Measurements from ENCODE around the gene UGT2A3. TPM values are rescaled to one million over a fixed set of nuclear protein-coding genes. Genes with fewer than 3 reads are reported as not detected.

Gene UGT2A3
- total RNA-seq, 1 donor from 2014 or later: not detected

GRCh38 chr4:68954126-68954525 lies 2.5 kb upstream of the UGT2A3 start:
- H3K27ac Mint-ChIP-seq (ENCODE audit: unreplicated experiment): no peak overlapping the region
- H3K4me3 Mint-ChIP-seq (ENCODE audit: unreplicated experiment): no peak overlapping the region
- TF ChIP-seq, protein P1, sequence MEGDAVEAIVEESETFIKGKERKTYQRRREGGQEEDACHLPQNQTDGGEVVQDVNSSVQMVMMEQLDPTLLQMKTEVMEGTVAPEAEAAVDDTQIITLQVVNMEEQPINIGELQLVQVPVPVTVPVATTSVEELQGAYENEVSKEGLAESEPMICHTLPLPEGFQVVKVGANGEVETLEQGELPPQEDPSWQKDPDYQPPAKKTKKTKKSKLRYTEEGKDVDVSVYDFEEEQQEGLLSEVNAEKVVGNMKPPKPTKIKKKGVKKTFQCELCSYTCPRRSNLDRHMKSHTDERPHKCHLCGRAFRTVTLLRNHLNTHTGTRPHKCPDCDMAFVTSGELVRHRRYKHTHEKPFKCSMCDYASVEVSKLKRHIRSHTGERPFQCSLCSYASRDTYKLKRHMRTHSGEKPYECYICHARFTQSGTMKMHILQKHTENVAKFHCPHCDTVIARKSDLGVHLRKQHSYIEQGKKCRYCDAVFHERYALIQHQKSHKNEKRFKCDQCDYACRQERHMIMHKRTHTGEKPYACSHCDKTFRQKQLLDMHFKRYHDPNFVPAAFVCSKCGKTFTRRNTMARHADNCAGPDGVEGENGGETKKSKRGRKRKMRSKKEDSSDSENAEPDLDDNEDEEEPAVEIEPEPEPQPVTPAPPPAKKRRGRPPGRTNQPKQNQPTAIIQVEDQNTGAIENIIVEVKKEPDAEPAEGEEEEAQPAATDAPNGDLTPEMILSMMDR (IDR thresholded peaks at IDR 0.05; ENCODE audit: unreplicated experiment): no peak
- H3K36me3 Mint-ChIP-seq (ENCODE audit: low read depth, unreplicated experiment): no peaks in the 10 kb centered on the region
- peaks cover 2% of the 10 kb centered on the region for H3K4me1 Mint-ChIP-seq (ENCODE audit: unreplicated experiment)
- no peak for DNase-seq (ENCODE audit: low spot score)
- no peaks in the 10 kb centered on the region for H3K27me3 Mint-ChIP-seq (ENCODE audit: unreplicated experiment)
- H3K9me3 Mint-ChIP-seq (ENCODE audit: unreplicated experiment): no peaks in the 10 kb centered on the region

DNA sequence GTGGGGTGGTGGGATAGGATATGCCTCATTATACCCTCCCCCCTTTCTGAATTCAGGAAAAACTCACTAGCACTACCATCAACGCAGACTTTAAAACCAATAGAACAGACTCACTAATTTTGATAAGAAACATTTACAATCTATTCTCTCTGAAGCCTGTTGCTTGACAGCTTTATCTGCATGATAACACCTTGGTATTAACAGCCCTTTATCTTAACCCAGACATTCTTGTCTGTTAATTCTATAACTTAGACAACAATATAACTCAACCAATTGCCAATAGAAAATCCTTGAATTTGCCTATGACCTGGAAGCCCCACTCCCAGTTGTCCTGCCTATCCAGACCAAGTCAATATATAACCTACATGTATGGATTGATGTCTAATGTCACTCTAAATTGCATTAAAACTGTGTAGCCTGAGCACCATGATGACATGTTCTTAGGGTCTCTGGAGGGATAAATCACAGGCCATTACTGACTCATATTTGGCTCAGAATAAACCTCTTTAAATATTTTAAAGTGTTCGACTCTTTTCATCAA lies 1.5 kb upstream of the UGT2A3 start:
- TF ChIP-seq, protein P1 (IDR thresholded peaks at IDR 0.05; ENCODE audit: unreplicated experiment): no peak
- peaks cover 2% of the 10 kb centered on the region for H3K4me1 Mint-ChIP-seq (ENCODE audit: unreplicated experiment)
- H3K9me3 Mint-ChIP-seq (ENCODE audit: unreplicated experiment): no peaks in the 10 kb centered on the region
- H3K27ac Mint-ChIP-seq (ENCODE audit: unreplicated experiment): no peak overlapping the region
- no peaks in the 10 kb centered on the region for H3K36me3 Mint-ChIP-seq (ENCODE audit: low read depth, unreplicated experiment)
- no peak overlapping the region for H3K4me3 Mint-ChIP-seq (ENCODE audit: unreplicated experiment)
- no peaks in the 10 kb centered on the region for H3K27me3 Mint-ChIP-seq (ENCODE audit: unreplicated experiment)
- DNase-seq (ENCODE audit: low spot score): no peak

DNA sequence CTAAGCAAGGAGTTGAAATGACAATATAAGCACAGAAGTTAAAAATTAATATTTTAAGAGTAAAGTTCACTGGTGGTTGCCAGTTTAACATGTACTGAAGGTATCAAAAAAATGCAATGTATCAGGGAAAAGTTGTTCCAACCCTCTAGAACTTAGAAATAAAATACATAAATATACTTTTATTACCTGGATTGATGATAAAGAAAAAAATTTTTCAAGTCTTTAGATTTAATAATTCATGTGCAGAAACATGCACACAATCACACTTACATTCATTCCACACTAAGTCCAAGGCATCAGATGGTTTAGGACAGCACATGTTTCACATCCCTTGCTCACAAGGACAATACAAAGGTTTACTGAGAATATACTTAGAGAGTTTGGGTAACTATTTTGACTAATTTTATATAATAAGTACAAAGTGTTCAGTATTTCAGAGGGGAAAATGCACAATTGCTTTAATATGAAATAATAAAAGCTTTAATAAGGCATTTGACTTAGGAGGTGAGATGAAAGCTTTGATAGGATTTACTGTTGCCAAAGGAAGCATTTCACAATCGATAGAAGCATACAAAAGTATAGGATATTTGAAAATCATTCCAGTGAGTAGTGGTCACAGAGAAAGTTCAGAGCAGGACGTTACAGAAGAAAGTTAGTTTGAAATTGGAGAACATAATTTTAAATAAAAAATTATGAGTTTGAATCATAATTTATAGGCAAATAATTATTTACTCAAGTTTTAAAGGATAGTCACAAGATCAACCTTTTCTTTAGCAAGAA lies 392 bp upstream of the UGT2A3 start:
- H3K9me3 Mint-ChIP-seq (ENCODE audit: unreplicated experiment): no peaks in the 10 kb centered on the region
- no peaks in the 10 kb centered on the region for H3K27me3 Mint-ChIP-seq (ENCODE audit: unreplicated experiment)
- no peak for DNase-seq (ENCODE audit: low spot score)
- H3K4me3 Mint-ChIP-seq (ENCODE audit: unreplicated experiment): no peak overlapping the region
- H3K4me1 Mint-ChIP-seq (ENCODE audit: unreplicated experiment): peaks cover 2% of the 10 kb centered on the region
- H3K27ac Mint-ChIP-seq (ENCODE audit: unreplicated experiment): no peak overlapping the region
- H3K36me3 Mint-ChIP-seq (ENCODE audit: low read depth, unreplicated experiment): no peaks in the 10 kb centered on the region
- TF ChIP-seq, protein P1 (IDR thresholded peaks at IDR 0.05; ENCODE audit: unreplicated experiment): no peak

DNA sequence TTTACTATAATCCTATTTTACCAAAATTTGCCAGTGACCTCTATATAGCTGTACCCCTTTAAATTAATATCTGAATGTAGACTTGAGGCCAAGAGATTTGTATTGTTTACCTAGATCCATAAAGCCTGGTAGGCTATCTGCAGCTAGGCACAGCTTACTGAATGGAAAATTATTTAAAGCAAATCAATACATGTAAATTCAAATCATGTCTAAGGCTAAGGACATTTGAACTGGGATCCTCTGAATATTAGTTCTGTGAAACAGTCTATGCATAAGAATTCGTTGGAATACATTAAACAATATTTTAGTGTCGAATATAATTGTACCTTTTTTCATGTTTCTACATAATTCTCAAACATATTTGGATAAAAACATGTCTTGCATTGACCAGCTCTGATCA lies 1.6 kb downstream of the UGT2A3 start:
- TF ChIP-seq, protein P1 (IDR thresholded peaks at IDR 0.05; ENCODE audit: unreplicated experiment): no peak
- Mint-ChIP-seq H3K36me3 (ENCODE audit: low read depth, unreplicated experiment) (no peaks in the 10 kb centered on the region), H3K4me1 (ENCODE audit: unreplicated experiment) (no peaks in the 10 kb centered on the region)

DNA sequence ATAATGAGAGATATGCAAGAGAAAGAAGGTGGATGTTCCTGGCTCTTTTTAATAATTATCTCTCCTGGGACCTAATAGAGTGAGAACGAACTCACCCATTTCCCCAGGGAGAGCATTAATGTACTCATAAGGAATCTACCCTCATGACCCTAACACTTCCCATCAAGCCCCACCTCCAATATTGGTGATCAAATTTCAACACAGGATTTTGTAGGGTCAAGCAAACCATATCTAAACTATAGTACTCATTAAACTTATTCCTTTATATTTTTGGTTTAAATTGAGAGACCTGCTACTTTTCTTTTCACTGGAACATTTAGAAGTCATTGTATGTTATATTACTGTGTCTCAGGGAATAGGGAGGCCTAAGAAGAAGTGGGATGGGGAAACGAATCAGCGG lies 2.6 kb downstream of the UGT2A3 start:
- H3K9me3 Mint-ChIP-seq (ENCODE audit: unreplicated experiment): no peaks in the 10 kb centered on the region
- TF ChIP-seq, protein P1 (IDR thresholded peaks at IDR 0.05; ENCODE audit: unreplicated experiment): no peak
- H3K36me3 Mint-ChIP-seq (ENCODE audit: low read depth, unreplicated experiment): no peaks in the 10 kb centered on the region
- no peaks in the 10 kb centered on the region for H3K27me3 Mint-ChIP-seq (ENCODE audit: unreplicated experiment)
- H3K4me1 Mint-ChIP-seq (ENCODE audit: unreplicated experiment): no peaks in the 10 kb centered on the region
- DNase-seq (ENCODE audit: low spot score): no peak
- no peak overlapping the region for H3K4me3 Mint-ChIP-seq (ENCODE audit: unreplicated experiment)
- no peak overlapping the region for H3K27ac Mint-ChIP-seq (ENCODE audit: unreplicated experiment)

More for the DNA sequence above, 1.6 kb downstream of the UGT2A3 start:
- Mint-ChIP-seq H3K27ac (ENCODE audit: unreplicated experiment) (no peak overlapping the region), H3K4me3 (ENCODE audit: unreplicated experiment) (no peak overlapping the region), H3K27me3 (ENCODE audit: unreplicated experiment) (no peaks in the 10 kb centered on the region), H3K9me3 (ENCODE audit: unreplicated experiment) (no peaks in the 10 kb centered on the region)
- DNase-seq (ENCODE audit: low spot score): no peak

All from endothelial cell (in vitro differentiated cells).